ENCODE results near the gene KRTAP12-1.

Gene KRTAP12-1, protein sequence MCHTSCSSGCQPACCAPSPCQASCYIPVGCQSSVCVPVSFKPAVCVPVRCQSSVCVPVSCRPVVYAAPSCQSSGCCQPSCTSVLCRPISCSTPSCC

DNA sequence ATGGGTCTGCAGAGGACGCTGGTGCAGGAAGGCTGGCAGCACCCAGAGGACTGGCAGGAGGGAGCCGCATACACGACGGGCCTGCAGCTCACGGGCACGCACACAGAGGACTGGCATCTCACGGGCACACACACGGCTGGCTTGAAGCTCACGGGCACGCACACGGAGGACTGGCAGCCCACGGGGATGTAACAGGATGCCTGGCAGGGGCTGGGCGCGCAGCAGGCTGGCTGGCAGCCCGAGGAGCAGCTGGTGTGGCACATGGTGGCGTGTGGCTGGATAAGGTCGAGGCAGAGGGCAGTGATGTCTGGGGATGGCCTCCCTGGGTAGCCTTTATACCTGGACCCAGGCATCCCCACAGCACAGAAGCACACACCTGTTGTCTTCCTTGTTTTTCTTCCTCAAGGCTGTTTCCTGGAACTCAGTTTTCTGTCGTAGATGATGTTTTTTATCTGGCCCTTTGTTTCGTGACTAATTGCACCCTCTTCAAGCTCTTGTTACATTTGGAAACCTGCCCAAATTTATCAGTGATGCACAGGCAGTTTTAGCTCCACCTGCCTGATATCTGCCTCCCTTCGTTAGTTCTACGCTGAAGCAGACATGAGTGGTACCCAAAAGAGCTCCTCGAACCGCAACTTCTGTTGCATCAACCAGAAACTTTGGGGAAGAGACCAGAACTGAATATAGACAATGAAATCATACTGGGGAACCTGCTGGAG is at the start of gene KRTAP12-1:
KRTAP12-1 (minus strand) TSS at position 303 of the 719 bp plus-strand sequence; CDS start at position 263, 40 bp downstream.
- no peak for DNase-seq

DNA sequence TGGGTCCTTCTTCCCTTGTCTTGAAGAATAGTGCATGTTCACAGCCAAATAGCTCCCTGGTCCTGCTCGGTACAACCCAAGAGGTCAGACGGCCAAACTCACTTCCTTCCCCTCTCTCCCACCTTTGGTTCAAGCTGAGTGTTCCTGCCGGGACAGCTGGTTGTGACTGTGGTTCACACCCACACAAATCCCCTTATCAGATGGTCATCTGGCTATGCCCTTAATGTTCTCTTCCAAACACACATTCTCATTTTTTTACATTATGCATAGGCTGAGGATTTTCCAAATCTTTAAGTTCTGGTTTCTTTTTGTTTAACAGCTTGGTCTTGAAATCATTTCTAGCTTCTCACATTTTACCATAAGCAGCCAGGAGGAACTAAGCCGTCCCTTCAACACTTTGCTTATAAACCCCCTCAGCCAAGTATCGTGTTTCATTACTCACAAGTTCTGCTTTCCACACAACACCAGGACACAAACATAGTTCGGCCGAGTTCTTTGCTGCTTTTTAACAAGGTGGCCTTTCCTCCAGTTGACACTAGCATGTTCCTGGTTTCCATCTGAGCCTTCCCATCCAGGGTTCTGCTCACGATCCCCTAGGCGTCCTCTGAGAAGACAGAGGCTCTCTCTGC is 49.1 kb upstream of the KRTAP12-1 start:
- peak; percentile 15 to 30 for DNase-seq

DNA sequence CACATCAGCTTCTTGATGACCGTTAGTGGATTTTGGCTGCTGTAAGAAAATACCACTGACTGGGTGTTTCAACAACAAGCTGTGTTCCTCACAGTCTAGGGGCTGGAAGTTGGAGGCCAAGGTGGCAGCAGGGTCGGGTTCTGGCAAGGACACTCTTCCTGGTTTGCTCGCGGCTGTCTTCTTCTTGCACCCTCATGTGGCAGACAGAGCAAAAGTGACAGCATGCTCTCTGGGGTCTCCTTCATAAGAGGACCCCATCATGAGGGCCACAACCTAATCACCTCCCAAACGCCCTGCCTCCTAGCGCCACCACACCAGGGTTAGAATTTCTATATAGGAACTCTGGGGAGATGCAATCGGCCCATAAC is 48.0 kb upstream of the KRTAP12-1 start:
- DNase-seq = no peak

DNA sequence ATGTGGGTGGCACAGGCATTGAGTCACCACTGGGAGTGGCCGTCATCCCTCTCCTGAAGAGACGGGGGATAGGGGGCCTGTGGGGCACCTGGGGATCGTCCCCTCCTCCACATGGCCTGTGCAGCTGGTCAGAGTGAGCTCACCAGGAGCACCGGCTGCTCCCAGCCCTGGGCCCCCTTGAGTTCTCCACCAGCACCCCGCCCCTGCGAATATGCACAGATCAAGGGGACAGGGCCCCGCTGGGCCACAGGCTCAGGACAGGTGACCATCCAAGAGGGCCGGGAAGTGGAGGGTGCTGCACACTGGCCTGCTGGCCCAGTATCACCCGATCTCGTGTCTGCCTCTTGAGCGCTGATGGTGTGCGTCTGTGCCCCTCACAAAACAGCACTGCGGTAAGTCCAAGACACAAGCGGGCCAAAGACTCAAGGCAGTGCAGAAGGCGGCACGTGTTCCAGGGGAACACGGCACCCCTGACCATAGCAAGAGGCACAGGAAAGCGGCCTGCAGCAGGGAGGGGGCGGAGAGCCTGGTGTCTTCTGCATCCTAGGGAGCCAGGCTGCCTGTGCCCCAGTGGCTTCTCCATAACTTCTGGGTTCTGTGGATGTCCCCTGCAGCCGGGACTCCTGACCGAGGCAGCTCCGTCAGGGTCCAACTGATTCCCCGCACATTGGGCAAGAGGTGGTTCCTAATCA is 47.5 kb upstream of the KRTAP12-1 start:
- DNase-seq = no peak

DNA sequence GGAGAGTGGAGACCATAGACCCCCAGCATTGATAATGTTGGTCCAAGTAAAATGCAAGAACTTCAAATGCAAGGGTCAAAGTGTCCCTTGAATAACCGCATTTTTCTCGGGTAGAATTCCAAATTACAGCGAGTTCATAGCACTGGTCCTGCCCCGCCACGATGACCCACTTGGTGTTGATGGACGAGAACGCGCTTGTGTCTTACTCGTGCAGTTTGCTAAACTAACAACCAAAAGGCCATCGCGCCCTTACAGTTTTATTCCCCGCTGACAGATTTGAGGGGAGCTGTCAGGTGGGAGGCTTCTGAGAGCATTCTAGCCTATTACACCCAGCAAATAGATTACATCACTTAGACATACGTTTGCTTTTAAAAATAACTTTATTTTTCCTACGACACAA is 46.8 kb upstream of the KRTAP12-1 start:
- no peak for DNase-seq

DNA sequence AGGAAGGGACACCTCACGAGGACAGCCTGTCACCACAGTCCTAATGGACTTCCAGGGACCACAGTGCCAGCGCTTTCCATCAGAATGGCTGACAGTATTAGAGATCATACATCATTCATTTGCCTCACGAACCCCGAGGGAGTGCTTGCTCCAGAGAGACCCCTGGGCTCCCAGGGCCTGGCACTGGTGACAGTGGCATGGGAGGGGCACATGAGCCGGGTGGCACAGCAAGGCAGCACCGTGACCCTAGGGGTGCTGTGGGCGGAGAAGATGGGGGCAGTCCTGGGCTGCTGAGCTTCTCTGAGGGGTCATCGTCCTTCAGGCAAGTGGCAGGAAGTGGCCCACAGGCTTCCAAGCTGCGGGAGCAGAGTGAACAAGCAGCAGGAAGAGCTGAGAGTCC is 45.8 kb upstream of the KRTAP12-1 start:
- DNase-seq = no peak

DNA sequence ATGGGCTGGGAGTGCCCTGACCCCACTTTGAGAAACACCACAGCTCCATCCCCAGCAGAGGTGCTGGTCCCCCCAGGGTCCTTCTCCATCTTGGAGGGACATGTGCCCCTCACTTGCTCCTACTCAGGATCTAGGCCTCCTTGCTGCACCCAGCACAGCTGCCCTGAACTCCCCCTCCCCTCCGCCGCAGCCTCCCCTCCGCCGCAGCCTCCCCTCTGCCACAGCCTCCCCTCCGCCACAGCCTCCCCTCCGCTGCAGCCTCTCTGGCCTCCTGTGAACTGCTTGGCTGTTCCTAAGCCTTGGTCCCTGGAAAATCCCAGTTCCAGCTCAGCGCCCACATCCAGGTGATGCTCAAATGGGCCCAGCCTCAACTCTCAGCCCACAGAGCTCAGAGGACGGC is 45.4 kb upstream of the KRTAP12-1 start:
- DNase-seq = no peak

DNA sequence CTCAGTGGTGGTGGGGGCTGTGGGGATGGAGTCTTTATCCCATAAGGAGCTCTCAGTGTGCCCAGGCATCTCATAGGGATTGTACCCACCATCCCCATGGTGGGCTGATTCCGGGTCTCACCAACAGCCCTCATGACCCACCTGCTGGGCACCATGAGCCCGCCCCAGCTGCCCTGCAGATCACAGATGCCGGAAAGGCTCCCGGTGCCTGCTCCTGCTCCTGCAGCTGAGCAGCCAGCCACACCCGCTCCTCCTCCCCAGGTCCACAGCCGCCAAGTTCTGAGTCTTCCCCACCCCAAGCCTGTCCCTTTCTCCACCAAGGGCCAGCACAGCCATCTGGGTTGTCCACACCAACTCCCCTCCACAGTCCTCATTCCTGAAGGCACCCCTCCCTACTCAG is 44.9 kb upstream of the KRTAP12-1 start:
- no peak for DNase-seq

DNA sequence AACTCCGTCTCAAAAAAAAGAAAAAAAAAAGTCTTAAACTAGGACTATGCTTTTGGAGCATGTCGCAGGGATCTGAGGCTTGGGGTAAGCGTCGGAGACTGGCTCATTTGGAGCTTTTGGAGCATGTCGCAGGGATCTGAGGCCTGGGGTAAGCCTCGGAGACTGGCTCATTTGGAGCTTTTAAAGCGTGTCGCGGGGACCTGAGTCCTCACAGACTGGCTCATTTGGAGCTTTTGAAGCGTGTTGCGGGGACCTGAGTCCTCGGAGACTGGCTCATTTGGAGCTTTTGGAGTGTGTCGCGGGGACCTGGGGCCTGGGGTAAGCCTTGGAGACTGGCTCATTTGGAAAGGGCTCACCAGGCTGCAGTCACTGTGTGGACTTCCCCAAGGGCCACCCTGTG is 43.0 kb upstream of the KRTAP12-1 start:
- no peak for DNase-seq

DNA sequence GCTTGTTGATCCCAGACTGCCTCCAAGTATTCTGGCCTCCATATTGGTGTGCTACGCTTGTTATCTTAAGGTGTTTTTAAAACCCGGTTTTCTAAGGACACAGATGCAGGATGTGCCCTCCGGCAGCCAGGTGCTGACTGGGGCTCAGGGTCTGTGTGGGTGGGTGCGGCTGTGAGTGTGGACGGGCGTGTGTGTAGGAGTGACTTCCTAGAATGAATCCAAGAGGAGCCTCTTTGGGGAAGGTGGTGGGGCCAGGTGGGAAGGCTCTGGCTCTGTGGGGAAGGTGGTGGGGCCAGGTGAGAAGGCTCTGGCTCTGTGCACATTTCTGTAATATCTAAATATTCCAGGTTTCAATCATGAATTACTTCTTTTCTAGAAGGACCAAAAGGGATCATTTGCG is 42.2 kb upstream of the KRTAP12-1 start:
- DNase-seq = no peak

DNA sequence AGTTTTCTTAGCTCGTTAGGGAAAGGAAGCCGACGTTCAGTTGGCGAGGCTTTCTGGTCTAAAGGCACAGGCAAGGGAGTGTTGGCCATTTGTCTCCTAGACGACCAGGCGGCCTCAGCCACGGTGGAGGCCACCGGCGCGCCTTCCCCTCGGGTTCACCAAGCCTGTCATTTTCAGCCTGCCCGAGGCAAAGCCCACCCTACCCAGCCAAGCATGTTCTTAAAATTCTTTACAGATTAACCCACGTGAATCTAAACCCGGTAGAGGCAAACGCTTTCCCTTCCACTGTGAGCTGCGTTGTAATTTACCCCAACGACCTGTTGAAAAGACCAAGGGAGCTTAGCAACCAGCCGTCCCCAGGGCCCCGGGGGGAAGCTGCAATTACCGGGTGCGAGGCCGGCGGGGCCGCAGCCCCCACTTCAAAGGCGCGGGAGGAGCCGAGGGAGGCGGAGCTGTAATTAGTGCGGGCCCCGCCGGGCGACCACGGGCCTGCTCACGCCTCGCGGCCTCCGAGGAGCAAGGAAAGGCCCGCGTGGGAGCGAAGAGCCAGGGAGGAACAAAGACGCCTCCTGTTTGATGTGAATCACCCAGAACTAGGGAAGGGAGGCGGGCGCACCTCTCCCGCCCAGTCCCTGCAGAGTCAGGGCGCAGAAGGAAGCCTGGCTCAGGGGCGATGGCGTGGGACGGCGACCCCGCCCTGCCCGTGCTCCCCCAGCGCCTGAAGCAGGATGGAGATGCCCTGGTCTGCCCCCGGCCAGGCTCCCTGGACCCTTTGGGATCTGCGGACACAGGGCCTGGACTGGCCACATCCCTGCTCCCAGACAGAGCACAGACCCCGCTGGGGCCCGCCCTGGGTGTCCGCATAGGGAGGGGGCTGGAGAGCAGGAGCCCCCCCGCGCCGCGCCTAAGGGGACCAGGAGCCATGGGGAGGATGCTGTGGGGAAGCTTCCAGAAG is 41.5 kb upstream of the KRTAP12-1 start:
- DNase-seq = no peak

DNA sequence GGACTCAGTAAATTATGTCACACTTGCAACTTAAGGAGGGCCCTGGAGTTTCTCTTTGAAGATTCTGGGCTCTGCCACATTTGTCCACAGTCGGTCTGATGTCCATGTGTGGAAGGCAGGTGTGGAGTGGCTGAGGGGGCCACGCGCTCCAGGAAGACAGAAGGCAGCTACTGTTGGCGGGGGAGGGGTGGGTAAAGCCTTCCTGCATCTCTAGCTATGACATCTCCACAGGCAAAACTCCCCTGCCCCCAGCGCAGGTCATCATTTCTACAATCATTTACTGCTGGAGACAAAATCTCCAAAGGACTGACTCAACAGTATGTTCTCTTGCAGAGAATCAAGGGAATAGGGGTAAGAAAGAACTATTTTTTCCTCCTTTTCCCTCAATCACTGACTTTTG is 40.8 kb upstream of the KRTAP12-1 start:
- no peak for DNase-seq

DNA sequence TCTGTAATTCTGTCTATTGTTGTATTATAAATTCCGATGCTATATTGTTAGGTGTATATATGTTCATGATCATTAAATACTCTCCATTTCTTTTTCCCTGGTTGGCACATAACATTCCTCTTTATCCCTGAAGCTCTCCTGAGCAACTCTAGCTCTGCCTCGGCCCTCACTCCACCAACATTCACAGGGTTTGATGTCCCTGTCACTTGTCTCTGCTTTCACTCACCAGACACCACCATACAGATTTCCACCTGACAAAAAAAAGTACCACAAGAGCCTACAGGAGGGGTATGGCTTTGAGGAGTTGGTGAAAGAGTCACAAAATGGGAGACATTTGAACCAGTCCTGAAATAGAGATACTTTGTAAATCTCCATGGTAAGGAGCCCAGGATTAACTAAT is 38.2 kb upstream of the KRTAP12-1 start:
- DNase-seq = no peak

DNA sequence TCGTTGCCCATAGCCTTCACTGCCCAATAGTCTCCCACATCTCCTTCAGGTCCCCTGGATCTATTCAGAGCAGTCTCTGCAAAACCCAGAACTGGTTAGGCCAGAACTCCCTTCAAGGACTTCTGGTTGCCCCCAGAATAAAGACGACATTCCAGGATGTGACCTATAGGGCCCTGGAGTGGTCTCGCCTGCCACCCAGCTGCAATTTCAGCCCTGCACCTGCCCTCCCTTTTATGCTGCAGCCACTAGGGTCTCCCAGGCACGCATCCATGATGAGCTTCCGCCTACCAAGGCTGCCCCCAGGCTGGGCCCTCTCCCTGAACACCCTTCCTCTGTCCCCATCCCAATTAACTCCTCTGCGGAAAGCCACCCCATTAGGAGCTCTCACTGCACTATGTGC is 36.6 kb upstream of the KRTAP12-1 start:
- no peak for DNase-seq

DNA sequence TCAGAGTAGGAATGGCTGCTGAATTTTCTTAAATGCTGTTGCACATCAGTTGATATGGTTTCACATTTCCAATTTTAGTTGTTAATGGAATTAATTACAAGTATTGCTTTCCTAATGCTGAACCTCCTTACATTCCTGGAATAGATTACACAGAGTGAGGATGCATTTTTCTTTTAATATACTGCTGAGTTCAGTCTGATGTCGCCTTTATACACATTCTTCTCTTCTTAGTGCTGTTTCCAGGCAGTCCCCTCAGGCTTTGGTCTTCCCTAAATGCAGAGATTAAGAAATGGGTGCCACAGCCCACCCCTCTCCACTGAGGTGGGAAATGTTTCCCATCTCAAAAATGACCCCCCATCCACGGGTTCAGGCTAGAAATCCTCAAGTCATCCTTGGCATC is 36.1 kb upstream of the KRTAP12-1 start:
- DNase-seq = no peak

DNA sequence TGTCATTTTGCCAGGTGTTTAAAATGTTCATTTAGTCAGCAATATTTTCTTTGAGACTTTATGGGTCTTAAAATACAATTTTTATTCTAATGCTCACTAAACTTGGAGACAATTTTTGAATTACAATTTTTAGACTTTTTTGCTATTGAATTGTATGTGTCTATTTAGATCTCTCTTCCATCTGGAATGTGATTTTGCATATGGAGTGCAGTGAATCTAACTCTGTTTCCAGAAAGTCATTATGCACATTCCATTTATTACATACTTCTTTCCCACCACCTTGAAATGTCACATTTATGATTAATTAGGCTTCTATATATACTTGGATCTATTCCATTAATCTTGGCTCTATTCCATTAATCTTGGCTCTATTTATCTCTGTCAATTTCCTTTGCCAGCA is 35.0 kb upstream of the KRTAP12-1 start:
- no peak for DNase-seq

DNA sequence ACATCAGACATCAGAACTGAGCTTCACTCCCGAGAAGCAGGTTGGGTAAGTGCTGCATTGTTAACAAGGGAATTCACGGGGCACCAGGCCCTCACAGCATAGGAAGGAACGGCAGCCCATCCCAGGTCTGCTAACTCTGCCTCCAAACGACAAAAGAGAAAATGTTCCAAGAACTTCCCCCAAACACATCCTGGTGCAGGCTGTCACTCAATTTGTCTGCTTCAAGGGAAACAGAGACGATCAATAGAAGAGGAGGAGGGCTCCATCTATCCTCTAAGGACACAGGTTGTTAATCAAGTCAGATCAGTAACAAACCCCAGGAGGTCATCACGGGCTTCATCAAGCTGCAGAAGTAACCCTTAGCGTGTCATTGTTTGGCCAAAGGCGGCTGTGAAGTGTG is 32.9 kb upstream of the KRTAP12-1 start:
- DNase-seq = no peak

DNA sequence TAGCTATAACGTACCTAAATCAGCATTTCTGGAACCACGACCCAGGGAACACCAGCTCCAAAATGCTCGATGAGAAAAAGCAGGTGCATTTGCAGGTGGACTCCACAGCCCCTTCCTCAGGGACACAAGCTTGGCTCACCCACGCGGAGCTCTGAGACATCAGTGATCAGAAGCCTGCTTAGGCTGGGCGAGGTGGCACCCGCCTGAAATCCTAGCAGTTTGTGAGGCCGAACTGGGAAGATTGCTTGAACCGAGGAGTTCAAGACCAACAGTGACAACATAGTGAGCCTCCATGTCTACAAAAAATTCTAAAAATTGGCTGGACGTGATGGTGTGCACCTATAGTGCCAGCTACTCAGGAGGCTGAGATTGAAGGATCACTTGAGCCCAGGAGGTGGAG is 31.9 kb upstream of the KRTAP12-1 start:
- DNase-seq = no peak

DNA sequence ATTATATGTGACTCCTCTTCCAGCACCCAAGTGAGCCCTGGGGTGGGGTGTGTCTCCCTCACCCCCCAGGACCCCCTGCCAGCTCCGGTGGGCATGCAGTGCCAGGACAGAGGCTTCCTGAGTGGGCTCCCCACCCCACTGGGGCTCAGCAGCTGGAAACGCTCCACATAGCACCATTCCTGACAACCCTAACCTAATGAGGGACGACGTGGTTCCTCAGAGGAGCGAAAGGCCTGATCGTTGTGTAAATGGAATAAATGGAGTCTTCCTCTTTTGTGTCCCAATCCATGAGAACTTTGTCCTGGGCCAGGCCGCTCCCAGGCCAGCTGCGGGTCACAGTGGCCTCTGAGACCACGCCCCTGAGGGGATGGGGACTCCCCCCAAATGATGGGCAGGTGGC is 31.2 kb upstream of the KRTAP12-1 start:
- no peak for DNase-seq

DNA sequence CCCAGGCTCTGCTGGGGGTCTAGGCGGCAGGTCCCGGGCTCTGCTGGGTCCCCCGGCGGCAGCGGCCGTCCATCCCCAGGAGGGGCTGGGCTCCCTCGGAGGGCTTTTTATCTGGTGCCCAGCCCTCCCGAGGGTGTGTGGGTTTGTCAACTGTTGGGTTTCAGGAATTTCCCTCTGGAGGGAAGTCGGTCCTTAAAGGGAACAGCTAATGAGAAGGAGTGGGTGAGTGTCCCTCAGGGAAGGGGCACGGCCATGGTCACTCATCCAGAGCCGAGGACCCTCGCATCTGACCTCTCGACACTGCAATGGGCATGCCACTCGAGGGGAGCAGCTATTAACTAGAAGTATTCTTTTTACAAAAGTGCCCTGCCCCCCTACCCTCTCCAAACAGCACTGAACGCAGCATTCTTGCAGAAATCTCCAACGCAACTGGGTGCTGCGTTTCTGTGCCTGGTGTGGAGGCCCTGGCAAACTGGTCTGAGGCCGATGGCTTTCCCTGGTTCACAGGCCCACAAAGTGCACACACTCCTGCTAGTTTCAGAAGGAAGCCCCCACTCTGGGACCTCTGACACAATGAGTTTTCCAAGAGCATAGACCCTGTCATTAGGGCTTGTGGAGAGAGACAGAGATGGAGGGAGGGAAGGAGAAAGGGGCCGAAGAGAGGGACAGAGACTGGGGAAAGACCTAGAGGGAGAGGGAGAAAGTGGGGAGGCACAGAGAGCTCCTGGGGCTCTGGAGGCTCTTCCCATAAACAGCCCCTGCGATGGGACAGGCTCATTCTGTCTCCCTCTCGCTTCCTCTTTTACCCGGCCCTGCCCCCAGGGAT is 30.5 kb upstream of the KRTAP12-1 start:
- no peak for DNase-seq

DNA sequence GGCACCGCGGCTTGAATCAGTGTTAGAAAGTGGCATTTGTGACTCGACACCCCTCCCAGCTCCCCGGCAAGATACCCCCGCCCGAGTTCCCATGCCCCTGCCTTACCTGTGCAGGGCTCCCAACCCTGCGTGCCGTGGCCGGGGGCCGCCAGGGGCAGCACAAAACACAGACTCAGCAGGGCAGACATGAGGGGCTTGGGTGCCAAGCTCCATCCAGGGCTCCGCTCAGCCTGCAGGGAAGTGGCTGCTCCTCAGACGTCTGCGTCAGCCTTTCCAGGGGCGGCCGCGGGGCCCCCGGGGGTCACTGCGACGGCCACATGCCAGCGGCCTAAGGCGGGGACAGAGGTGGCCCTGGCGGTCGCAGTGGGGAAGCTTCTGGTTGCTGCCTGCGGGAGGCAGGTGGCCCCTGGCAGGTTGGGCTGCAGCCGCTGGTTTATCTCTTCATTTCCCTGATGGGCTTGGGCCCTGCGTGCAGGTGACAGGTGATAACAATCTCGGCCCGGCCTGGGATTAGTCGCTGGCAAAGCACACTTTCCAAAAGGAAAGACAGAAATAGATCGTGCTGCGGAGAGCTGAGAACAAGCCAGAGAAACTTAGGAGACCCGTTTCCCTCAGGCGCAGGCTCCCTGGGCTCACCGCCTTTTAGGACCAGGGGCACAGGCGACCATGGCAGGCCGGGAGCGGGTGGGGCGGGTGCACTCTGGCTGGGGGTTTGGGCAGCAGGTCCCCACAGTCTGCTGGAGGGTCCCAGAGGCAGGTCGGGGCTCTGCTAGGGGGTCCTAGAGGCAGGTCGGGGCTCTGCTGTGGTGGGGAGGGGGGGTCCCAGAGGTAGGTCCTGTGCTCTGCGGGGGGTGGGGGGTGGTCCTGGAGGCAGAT is 29.6 kb upstream of the KRTAP12-1 start, which contains the start of gene TSPEAR:
TSPEAR (minus strand) TSS at position 246 of the 876 bp plus-strand sequence; CDS start at position 188, 58 bp downstream.
- no peak for DNase-seq

Data from Kasumi-1 (cell line).